Breast epithelium (tissue), 4 donors: ENCODE measurements around the gene TCF4. TPM values are rescaled to one million over a fixed set of nuclear protein-coding genes. Genes with fewer than 3 reads are reported as not detected.

Experiments used
- DNase-seq, 2 donors: peaks; one replicate each; pipeline ENCODE4 v3.0.0-alpha.2; 2019; ENCODE audit warnings: low spot score in 2 of 2
- H3K27ac ChIP-seq, 2 donors: fragments of 200-600 bp; sonication (generic) in 1 of 2; one replicate each; pipeline ENCODE4 v1.5.1; 2016 to 2019; ENCODE audit warnings: mild to moderate bottlenecking in 1 of 2
- H3K27me3 ChIP-seq, 2 donors: fragments of 200-600 bp; sonication (generic) in 1 of 2; one replicate each; pipeline versions ENCODE4 v1.5.1 to v1.6.0; 2017 to 2019; ENCODE audit warnings: control low read depth in 1 of 2, mild to moderate bottlenecking in 1 of 2
- H3K36me3 ChIP-seq: fragments of 200-600 bp; one replicate; pipeline ENCODE4 v1.5.1; 2019
- H3K4me1 ChIP-seq, 2 donors: fragments of 200-600 bp; sonication (generic); one replicate each; pipeline ENCODE4 v1.5.1; 2016 to 2019; ENCODE audit warnings: control low read depth in 1 of 2
- H3K4me3 ChIP-seq, 3 donors: fragments of 200-600 bp; sonication (generic); 1 replicate in 2 of 3; 2 replicates in 1 of 3; pipeline ENCODE4 v1.5.1; 2016 to 2019; ENCODE audit warnings: mild to moderate bottlenecking in 3 of 3, moderate library complexity in 2 of 3
- H3K9me3 ChIP-seq, 2 donors: fragments of 200-600 bp; sonication (generic) in 1 of 2; one replicate each; pipeline ENCODE4 v1.5.1; 2016 to 2019; ENCODE audit warnings: control low read depth in 1 of 2
- CTCF ChIP-seq, 3 donors: fragments of 450-650 bp; IDR thresholded peaks; one replicate each; pipeline ENCODE4 v1.5.1; 2016 to 2017; ENCODE audit warnings: antibody characterized with exemption in 3 of 3, mild to moderate bottlenecking in 3 of 3, moderate library complexity in 3 of 3
- POLR2A ChIP-seq: fragments of 450-650 bp; IDR thresholded peaks from one replicate; pipeline ENCODE4 v1.6.1; 2016; ENCODE audit warnings: antibody characterized with exemption, mild to moderate bottlenecking, moderate library complexity
- POLR2AphosphoS5 ChIP-seq, 3 donors: sonication (generic); formaldehyde crosslinking; IDR thresholded peaks; one replicate each; pipeline ENCODE4 v1.6.1; 2017; ENCODE audit warnings: antibody characterized with exemption in 3 of 3
- intact Hi-C: fragments of 100-400 bp; cut with DNase I; formaldehyde crosslinking; loops from one replicate; pipeline ENCODE4 v1.15.1; 2023; ENCODE audit warnings: low total_unique reads
- total RNA-seq, 3 donors: library from RNA; depleted of rRNA; stranded (reverse); fragments of >200 nt; gene quantifications; one replicate each; pipeline ENCODE4 v1.1.0, GENCODE V29; 2016

The TCF4 gene
- total RNA-seq, 3 donors from 2014 or later = 79.6 to 133 (median 114) TPM

GRCh38 chr18:55552526-55553189 lies 35.3 kb downstream of the TCF4 start:
- Histone ChIP-seq H3K27me3 (no peaks in the 10 kb centered on the region), H3K9me3 (no peaks in the 10 kb centered on the region), H3K4me1 (no peaks in the 10 kb centered on the region), H3K4me3 (no peak overlapping the region), H3K36me3 (no peaks in the 10 kb centered on the region), H3K27ac (no peak overlapping the region)
- TF ChIP-seq POLR2A (no peak), POLR2AphosphoS5 (IDR thresholded peaks at IDR 0.05) (no peak), CTCF (IDR thresholded peaks at IDR 0.05) (no peak)
- intact Hi-C loops = no loop called here
- DNase-seq = no peak

- no peak for DNase-seq
- H3K27me3 ChIP-seq = no peaks in the 10 kb centered on the region
- H3K4me1 ChIP-seq = no peaks in the 10 kb centered on the region
- intact Hi-C loops = no loop called here
- H3K9me3 ChIP-seq = no peaks in the 10 kb centered on the region
- TF ChIP-seq POLR2AphosphoS5 (IDR thresholded peaks at IDR 0.05) (no peak), CTCF (IDR thresholded peaks at IDR 0.05) (no peak)
- H3K27ac ChIP-seq = no peak overlapping the region
- no peaks in the 10 kb centered on the region for H3K36me3 ChIP-seq
- H3K4me3 ChIP-seq = no peak overlapping the region
Observed at GRCh38 chr18:55551227-55551626, 36.8 kb downstream of the TCF4 start.

DNA sequence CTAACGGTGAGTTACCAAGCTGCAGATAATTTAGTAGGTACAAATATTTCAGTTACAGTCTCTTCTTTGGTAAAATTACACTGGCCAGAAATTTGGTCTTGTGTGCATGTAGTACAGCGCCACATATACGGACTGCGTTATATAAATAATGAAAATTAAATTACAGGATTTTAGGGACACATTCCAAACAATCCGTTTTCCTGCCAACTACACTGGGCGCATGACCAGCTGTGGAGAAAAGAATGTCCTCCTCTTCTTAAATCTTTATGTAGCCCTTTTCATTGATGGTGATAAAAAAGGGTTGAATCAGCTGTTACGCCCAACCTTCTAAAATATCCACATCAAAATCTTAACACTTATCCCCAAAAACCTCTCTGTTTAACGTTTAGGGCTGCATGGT lies 37.5 kb downstream of the TCF4 start:
- Histone ChIP-seq H3K9me3 (no peaks in the 10 kb centered on the region), H3K27ac (no peak overlapping the region), H3K4me3 (no peak overlapping the region), H3K27me3 (no peaks in the 10 kb centered on the region), H3K36me3 (no peaks in the 10 kb centered on the region), H3K4me1 (no peaks in the 10 kb centered on the region)
- TF ChIP-seq CTCF (IDR thresholded peaks at IDR 0.05) (no peak), POLR2A (no peak), POLR2AphosphoS5 (IDR thresholded peaks at IDR 0.05) (no peak)
- no peak for DNase-seq
- intact Hi-C loops = no loop called here

- no peaks in the 10 kb centered on the region for H3K27me3 ChIP-seq
- H3K4me3 ChIP-seq = no peak overlapping the region
- no peaks in the 10 kb centered on the region for H3K36me3 ChIP-seq
- H3K4me1 ChIP-seq = no peaks in the 10 kb centered on the region
- no peak overlapping the region for H3K27ac ChIP-seq
- intact Hi-C loops = no loop called here
- TF ChIP-seq POLR2AphosphoS5 (IDR thresholded peaks at IDR 0.05) (no peak), POLR2A (no peak), CTCF (IDR thresholded peaks at IDR 0.05) (no peak)
- no peaks in the 10 kb centered on the region for H3K9me3 ChIP-seq
- no peak for DNase-seq
Observed at GRCh38 chr18:55549474-55550104, 38.4 kb downstream of the TCF4 start.

- H3K9me3 ChIP-seq = no peaks in the 10 kb centered on the region
- no peaks in the 10 kb centered on the region for H3K36me3 ChIP-seq
- no peak overlapping the region for H3K4me3 ChIP-seq
- no peaks in the 10 kb centered on the region for H3K27me3 ChIP-seq
- DNase-seq = no peak
- no peaks in the 10 kb centered on the region for H3K4me1 ChIP-seq
- no peak overlapping the region for H3K27ac ChIP-seq
- intact Hi-C loops = no loop called here
- TF ChIP-seq CTCF (IDR thresholded peaks at IDR 0.05) = no peak
Observed at GRCh38 chr18:55547705-55548056, 40.3 kb downstream of the TCF4 start.
